GM06990 (cell line): Measurements from ENCODE around the gene B3GAT1.

Source experiments
- DNase-seq: peaks from one replicate; pipeline ENCODE4 v3.0.0-alpha.2; 2011; ENCODE audit not compliant: insufficient read length; ENCODE audit errors: extremely low read depth
- H3K27me3 ChIP-seq: replicated peaks from 2 replicates; pipeline ENCODE4 v1.6.0; 2011; ENCODE audit warnings: low read length; ENCODE audit not compliant: control insufficient read depth, insufficient read depth
- H3K36me3 ChIP-seq: 2 replicates; pipeline ENCODE4 v1.5.1; 2011; ENCODE audit warnings: low read length; ENCODE audit not compliant: control insufficient read depth, insufficient read depth
- H3K4me3 ChIP-seq: replicated peaks from 2 replicates; pipeline ENCODE4 v1.5.1; 2011; ENCODE audit warnings: low read depth, mild to moderate bottlenecking, control low read depth, low read length
- CTCF ChIP-seq: IDR thresholded peaks from 2 replicates; pipeline ENCODE4 v1.5.1; 2011; ENCODE audit warnings: low read length, control low read depth, mild to moderate bottlenecking, inconsistent platforms; ENCODE audit not compliant: insufficient read depth, poor library complexity, severe bottlenecking

Gene B3GAT1

GRCh38 chr11:134384406-134384805 is 27.6 kb downstream of the B3GAT1 start:
- no peak for DNase-seq
- no peak overlapping the region for H3K4me3 ChIP-seq
- no peaks in the 10 kb centered on the region for H3K36me3 ChIP-seq
- no peaks in the 10 kb centered on the region; the same call in none of the 2 replicates for H3K27me3 ChIP-seq
- TF ChIP-seq CTCF, result no peak

DNA sequence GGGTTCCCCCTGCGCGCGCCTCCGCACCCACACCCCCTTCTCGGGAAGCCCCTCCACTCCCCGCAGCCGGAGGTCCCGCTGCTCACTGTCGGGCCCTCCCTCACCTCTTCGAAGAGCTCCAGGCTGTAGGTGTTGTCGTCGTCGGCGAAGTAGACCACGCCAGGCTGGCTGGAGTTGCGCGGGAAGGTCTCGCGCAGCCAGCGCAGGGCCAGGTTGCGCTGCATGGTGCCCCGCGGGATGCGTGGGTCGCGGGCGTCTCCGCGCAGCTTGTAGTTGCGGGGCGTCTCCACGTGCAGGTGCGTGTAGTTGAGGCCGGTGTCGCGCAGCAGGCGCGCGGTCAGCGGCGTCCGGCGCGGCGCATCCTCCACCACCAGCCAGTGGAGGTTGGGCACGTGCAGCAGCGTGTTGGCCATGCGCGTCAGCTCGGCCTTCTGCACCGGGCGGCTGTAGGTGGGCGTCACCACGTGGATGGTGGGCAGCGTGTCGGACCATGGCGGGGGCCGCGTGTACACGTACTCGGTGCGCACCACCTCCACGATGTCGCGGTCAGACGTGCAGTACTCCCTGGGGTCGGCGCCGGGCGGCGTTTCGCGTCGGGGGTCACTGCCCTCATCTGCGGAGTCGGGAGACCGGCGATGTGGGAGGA is 28.3 kb downstream of the B3GAT1 start:
- DNase-seq, result no peak
- Histone ChIP-seq H3K4me3 (no peak overlapping the region), H3K27me3 (no peaks in the 10 kb centered on the region; the same call in none of the 2 replicates), H3K36me3 (no peaks in the 10 kb centered on the region)
- no peak for TF ChIP-seq CTCF

GRCh38 chr11:134382830-134383229 is 29.2 kb downstream of the B3GAT1 start:
- no peak for TF ChIP-seq CTCF
- DNase-seq, result no peak
- Histone ChIP-seq H3K27me3 (no peaks in the 10 kb centered on the region; the same call in none of the 2 replicates), H3K36me3 (no peaks in the 10 kb centered on the region), H3K4me3 (no peak overlapping the region)

DNA sequence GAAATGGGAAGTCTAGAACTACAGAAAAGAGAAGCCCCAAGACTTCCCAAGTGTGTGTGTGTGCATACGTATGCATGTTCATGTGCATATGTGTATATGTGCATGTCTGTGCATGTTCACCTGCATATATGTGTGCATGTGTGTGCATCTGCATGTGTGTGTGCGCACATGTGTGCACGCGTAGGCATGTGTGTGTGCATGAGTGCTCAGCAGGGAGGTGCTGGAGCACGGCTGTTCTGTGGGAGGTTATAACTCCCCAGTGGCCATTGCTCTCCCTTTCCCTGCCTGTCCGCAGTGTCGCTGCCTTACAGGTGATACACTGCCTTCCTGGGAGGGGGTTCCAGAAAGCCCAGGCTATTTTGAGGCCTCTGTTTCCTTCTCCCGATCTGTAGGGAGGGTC is 29.8 kb downstream of the B3GAT1 start:
- TF ChIP-seq CTCF, result no peak
- Histone ChIP-seq H3K4me3 (no peak overlapping the region), H3K27me3 (no peaks in the 10 kb centered on the region; the same call in none of the 2 replicates), H3K36me3 (no peaks in the 10 kb centered on the region)
- no peak for DNase-seq

- Histone ChIP-seq H3K27me3 (no peaks in the 10 kb centered on the region; the same call in none of the 2 replicates), H3K4me3 (no peak overlapping the region), H3K36me3 (no peaks in the 10 kb centered on the region)
- no peak for TF ChIP-seq CTCF
- DNase-seq, result no peak
These were observed 31.3 kb downstream of the B3GAT1 start for GRCh38 chr11:134380785-134381184.

DNA sequence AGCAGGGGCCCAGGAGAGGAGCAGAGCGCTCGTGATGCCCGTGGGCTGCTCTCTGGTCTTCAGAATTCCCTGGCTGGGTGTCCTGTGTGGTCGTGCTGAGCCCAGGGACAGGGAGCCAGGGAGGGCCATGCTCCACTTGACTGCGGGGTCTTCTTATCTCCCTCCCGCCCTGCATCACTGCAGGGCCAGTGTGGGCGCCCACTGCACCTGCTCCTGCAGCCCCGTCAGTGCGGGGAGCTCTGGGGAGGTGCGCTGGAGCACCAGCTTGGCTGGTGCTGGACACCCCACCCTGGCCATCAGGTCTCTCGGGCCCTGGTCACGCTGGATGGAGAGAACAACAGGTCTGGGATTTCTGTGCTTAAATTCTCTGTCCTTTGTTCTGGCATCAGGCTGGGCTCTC is 31.8 kb downstream of the B3GAT1 start:
- no peak for DNase-seq
- H3K27me3 ChIP-seq, result no peaks in the 10 kb centered on the region; the same call in none of the 2 replicates
- TF ChIP-seq CTCF, result no peak
- no peak overlapping the region for H3K4me3 ChIP-seq
- H3K36me3 ChIP-seq, result no peaks in the 10 kb centered on the region
